BJ (cell line): ENCODE data around the gene SLC2A13. TPM values are rescaled to one million over a fixed set of nuclear protein-coding genes. Genes with fewer than 3 reads are reported as not detected.

Experiments
- CTCF ChIA-PET: fragments of 350-600 bp; formaldehyde crosslinking; extraction: SDS; loops from one replicate; lab custom pipeline; 2021; ENCODE audit warnings: antibody characterized with exemption, inconsistent platforms; lab: Yijun Ruan, JAX
- POLR2A ChIA-PET: fragments of 300-600 bp; sonication (Branson Sonifier 250); formaldehyde crosslinking; extraction: SDS; loops from one replicate; lab custom pipeline; 2021; ENCODE audit warnings: antibody characterized with exemption; lab: Charles Lee
- DNase-seq: peaks from one replicate; pipeline ENCODE4 v3.0.0-alpha.2; 2011; ENCODE audit warnings: low read depth
- H3K27me3 ChIP-seq: 2 replicates; pipeline ENCODE4 v1.6.0; 2011; ENCODE audit warnings: low read length; ENCODE audit not compliant: control insufficient read depth, insufficient read depth
- H3K36me3 ChIP-seq: 2 replicates; pipeline ENCODE4 v1.5.1; 2011; ENCODE audit warnings: low read length; ENCODE audit not compliant: control insufficient read depth, insufficient read depth
- H3K4me3 ChIP-seq: 2 replicates; pipeline ENCODE4 v1.5.1; 2011; ENCODE audit warnings: low read depth, mild to moderate bottlenecking, control low read depth, low read length
- polyA plus RNA-seq: library from polyadenylated mRNA; depleted of rRNA; stranded (reverse); fragments of >200 nt; gene quantifications from 2 replicates; pipeline ENCODE4 v1.2.3, GENCODE V29; 2011
- TF ChIP-seq, protein P1 (sequence below): IDR thresholded peaks from 2 replicates; pipeline ENCODE4 v1.5.1; 2011; ENCODE audit warnings: low read depth, mild to moderate bottlenecking, control low read depth, inconsistent platforms, low read length, moderate library complexity; ENCODE audit not compliant: insufficient read depth

The SLC2A13 gene
- polyA plus RNA-seq, 1 experiment = 1.2 TPM

DNA sequence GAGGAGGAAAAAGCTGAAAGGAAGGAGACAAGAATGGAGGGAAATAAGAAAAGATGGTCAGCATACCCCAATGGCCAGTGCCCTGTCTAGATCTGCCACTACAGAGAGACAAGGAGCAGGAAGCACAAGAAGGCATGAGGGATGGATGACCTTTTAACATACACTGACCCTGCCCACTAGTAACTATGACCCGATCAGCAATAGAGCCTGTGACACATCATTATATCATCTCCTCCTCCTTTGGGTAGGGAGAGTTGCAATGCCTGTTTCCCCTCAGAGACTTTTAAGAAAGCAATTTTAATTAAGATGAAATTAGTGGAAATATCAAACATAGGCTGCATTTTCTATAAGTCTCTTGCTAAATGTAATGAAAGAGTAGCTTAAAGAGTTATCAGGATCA lies 4.7 kb upstream of the SLC2A13 start:
- DNase-seq = no peak
- POLR2A ChIA-PET = no interaction called here
- H3K4me3 ChIP-seq = no peak overlapping the region
- TF ChIP-seq, protein P1, sequence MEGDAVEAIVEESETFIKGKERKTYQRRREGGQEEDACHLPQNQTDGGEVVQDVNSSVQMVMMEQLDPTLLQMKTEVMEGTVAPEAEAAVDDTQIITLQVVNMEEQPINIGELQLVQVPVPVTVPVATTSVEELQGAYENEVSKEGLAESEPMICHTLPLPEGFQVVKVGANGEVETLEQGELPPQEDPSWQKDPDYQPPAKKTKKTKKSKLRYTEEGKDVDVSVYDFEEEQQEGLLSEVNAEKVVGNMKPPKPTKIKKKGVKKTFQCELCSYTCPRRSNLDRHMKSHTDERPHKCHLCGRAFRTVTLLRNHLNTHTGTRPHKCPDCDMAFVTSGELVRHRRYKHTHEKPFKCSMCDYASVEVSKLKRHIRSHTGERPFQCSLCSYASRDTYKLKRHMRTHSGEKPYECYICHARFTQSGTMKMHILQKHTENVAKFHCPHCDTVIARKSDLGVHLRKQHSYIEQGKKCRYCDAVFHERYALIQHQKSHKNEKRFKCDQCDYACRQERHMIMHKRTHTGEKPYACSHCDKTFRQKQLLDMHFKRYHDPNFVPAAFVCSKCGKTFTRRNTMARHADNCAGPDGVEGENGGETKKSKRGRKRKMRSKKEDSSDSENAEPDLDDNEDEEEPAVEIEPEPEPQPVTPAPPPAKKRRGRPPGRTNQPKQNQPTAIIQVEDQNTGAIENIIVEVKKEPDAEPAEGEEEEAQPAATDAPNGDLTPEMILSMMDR = no peak
- no peaks in the 10 kb centered on the region for H3K27me3 ChIP-seq
- CTCF ChIA-PET = interaction anchor here (0.5 to 1.2 kb wide), 2 partner anchors 99 to 102 kb away, joined by 3 read pairs; no protein-coding TSS in a partner anchor
- H3K36me3 ChIP-seq = no peaks in the 10 kb centered on the region

DNA sequence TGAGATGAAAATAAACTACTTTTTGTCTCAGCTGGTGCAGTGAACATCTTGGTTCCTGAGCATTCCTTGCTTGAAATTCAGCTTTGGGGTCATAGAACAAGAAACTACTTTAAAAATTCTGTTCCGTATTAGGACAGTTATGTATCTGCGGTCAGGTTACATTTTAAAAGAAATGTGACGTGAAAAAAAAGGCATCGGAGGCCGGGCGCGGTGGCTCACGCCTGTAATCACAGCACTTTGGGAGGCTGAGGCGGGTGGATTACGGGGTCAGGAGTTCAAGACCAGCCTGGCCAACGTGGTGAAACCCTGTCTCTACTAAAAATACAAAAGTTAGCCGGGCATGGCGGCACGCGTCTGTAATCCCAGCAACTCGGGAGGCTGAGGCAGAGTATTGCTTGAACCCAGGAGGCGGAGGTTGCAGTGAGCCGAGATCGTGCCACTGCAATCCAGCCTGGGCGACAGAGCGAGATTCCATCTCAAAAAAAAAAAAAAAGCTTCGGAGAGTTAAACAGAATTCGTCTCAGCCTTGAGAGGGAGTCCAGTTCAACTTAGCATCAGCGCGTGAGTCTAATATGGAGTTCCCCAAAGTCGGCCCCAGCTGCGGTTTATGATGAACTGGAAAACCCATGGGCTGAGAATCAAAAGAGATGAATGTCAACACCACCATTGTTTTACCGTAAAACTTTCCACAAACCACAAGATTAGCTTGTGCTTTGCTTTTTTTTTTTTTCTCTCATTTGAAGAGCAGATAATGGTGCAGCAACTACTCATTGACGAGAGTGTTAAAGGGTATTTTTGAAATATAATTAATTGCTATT lies 2.1 kb upstream of the SLC2A13 start:
- TF ChIP-seq, protein P1 = no peak
- CTCF ChIA-PET = interaction anchor here (0.6 to 7.1 kb wide), 12 partner anchors 10 to 347 kb away, joined by 3 to 69 read pairs (median 4); no protein-coding TSS in a partner anchor
- POLR2A ChIA-PET = no interaction called here
- no peak for DNase-seq
- Histone ChIP-seq H3K27me3 (no peaks in the 10 kb centered on the region), H3K4me3 (no peak overlapping the region), H3K36me3 (no peaks in the 10 kb centered on the region)

DNA sequence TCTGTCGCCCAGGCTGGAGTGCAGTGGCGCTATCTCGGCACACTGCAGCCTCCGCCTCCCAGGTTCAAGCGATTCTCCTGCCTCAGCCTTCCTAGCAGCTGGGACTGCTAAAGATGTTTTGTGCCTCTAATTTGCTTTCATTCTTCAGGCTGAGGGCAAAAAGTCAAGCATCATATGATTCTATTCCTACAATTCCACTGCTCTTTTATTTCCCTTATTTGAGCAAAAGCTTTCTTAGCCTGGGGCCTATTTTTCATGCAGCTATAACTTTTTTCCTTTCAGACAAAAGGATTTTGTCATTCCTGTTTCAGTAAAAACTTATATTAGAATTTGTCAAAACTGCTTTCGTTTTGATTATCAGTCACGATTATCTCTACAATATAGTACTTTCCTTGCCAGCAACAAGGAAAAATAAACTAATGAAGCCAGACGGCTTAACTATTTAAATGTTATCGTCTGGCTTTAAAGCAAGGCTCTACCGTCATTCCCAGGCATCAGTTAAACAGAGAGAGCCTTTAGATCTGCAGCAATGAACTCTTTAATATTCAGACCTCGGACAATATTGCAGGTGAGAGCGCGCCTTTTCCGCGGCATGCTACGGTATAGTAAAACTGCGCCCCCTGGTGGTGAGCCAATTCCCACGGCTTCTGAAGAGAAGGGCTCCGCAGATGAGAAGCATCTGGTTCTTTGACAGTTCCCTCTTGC lies 1.4 kb upstream of the SLC2A13 start:
- DNase-seq = no peak
- CTCF ChIA-PET = interaction anchor here (0.9 to 7.1 kb wide), 10 partner anchors 11 to 347 kb away, joined by 3 to 69 read pairs (median 4); no protein-coding TSS in a partner anchor
- Histone ChIP-seq H3K27me3 (no peaks in the 10 kb centered on the region), H3K4me3 (peak overlapping the region; percentile 22), H3K36me3 (no peaks in the 10 kb centered on the region)
- POLR2A ChIA-PET = no interaction called here
- TF ChIP-seq, protein P1 = peak; percentile 89

DNA sequence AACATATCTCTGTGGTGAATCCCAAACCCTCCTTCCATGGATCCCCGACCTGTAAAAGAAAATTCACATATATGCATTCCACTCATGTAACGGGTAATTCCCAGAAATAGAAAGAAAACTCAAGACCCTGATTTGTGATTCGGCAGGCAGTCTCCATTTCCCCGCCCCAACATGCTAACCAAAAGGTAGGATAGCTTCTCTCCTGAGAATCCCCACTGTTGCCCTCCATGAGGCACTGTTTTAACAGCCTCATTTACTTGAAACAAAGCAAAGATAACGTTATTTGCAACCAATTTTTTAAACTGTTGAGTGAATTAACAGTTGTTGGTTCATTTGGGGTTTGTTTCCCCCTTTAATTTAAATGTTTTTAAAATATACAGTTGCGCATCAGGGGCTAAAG lies 774 bp upstream of the SLC2A13 start:
- ChIA-PET CTCF (interaction anchor here (0.9 to 7.1 kb wide), 8 partner anchors 12 to 346 kb away, joined by 3 to 69 read pairs (median 5); no protein-coding TSS in a partner anchor), POLR2A (no interaction called here)
- H3K27me3 ChIP-seq = no peaks in the 10 kb centered on the region
- H3K36me3 ChIP-seq = no peaks in the 10 kb centered on the region
- TF ChIP-seq, protein P1 = no peak
- no peak overlapping the region for H3K4me3 ChIP-seq
- DNase-seq = no peak

DNA sequence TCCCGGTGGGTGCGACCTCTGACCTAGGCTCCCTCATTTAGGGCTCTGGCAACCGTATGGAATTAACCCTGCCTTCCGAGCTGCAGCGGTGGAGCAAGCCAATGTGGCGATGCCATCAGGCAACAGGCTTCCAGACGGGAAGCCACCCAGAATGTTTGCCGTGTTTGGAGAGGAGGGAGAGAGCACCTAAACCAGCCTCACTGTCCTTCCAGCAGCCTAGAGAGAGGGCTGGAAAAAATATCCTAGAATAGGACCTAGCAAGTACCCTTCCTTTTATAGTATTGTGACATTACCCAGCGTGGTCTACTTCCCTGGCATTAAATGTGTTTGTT lies 287 bp upstream of the SLC2A13 start:
- TF ChIP-seq, protein P1 = no peak
- Histone ChIP-seq H3K4me3 (peak overlapping the region; percentile 80), H3K36me3 (no peaks in the 10 kb centered on the region), H3K27me3 (no peaks in the 10 kb centered on the region)
- ChIA-PET POLR2A (no interaction called here), CTCF (interaction anchor here (0.9 to 7.1 kb wide), 6 partner anchors 12 to 342 kb away, joined by 3 to 69 read pairs (median 4); no protein-coding TSS in a partner anchor)
- DNase-seq = no peak
